Smooth muscle cell (in vitro differentiated cells): ENCODE measurements around the gene GSG1L. TPM values are rescaled to one million over a fixed set of nuclear protein-coding genes. Genes with fewer than 3 reads are reported as not detected.

ENCODE experiments used
- DNase-seq: peaks from one replicate; lab custom pipeline; 2025; ENCODE audit not compliant: unreplicated experiment; lab: John Stamatoyannopoulos, UW
- H2AFZ ChIP-seq: fragments of 200-600 bp; sonication (generic); 2 replicates; pipeline ENCODE4 v1.6.0; 2016; ENCODE audit warnings: antibody characterized with exemption, low read depth, mild to moderate bottlenecking
- H3F3A ChIP-seq: fragments of 200-600 bp; sonication (generic); 2 replicates; pipeline ENCODE4 v1.6.0; 2017; ENCODE audit warnings: antibody characterized with exemption, low read depth
- H3K27ac ChIP-seq: fragments of 200-600 bp; sonication (generic); 2 replicates; pipeline ENCODE4 v1.5.1; 2016; ENCODE audit warnings: low read depth, mild to moderate bottlenecking
- H3K27me3 ChIP-seq: fragments of 200-600 bp; sonication (generic); 2 replicates; pipeline ENCODE4 v1.6.1; 2016; ENCODE audit warnings: low read depth, mild to moderate bottlenecking
- H3K36me3 ChIP-seq: fragments of 200-600 bp; sonication (generic); 2 replicates; pipeline ENCODE4 v1.5.1; 2016; ENCODE audit warnings: low read depth
- H3K4me1 ChIP-seq: fragments of 200-600 bp; sonication (generic); 2 replicates; pipeline ENCODE4 v1.5.1; 2016; ENCODE audit warnings: low read depth
- H3K4me2 ChIP-seq: fragments of 200-600 bp; sonication (generic); 2 replicates; pipeline ENCODE4 v1.6.0; 2016; ENCODE audit warnings: mild to moderate bottlenecking
- H3K4me3 ChIP-seq: fragments of 200-600 bp; sonication (generic); 2 replicates; pipeline ENCODE4 v1.5.1; 2016; ENCODE audit warnings: mild to moderate bottlenecking
- H3K79me2 ChIP-seq: fragments of 200-600 bp; sonication (generic); 2 replicates; pipeline ENCODE4 v1.6.0; 2016; ENCODE audit warnings: low read depth, mild to moderate bottlenecking
- H3K9ac ChIP-seq: fragments of 200-600 bp; sonication (generic); 2 replicates; pipeline ENCODE4 v1.6.0; 2016; ENCODE audit warnings: low read depth
- H3K9me3 ChIP-seq: fragments of 200-600 bp; sonication (generic); replicated peaks from 2 replicates; pipeline ENCODE4 v1.5.1; 2016; ENCODE audit warnings: low read depth
- H4K20me1 ChIP-seq: fragments of 200-600 bp; sonication (generic); 2 replicates; pipeline ENCODE4 v1.6.0; 2016; ENCODE audit warnings: low read depth
- WGBS: methylation state at CpG from one replicate; pipeline ENCODE4 v1.1.7; 2016; ENCODE audit warnings: low lambda C conversion rate; 5-methylcytosine and 5-hydroxymethylcytosine counted together
- polyA plus RNA-seq: library from polyadenylated mRNA; unstranded; fragments of >200 nt; fragmentation: Nextera tagmentation; extraction: Ambion mirVana; gene quantifications from 2 replicates; pipeline ENCODE4 v1.2.1, GENCODE V29; 2016
- total RNA-seq: library from RNA; depleted of rRNA; stranded (reverse); fragments of >200 nt; gene quantifications from 2 replicates; pipeline ENCODE4 v1.2.3, GENCODE V29; 2014
- TF ChIP-seq, protein P1 (sequence below): fragments of 200-600 bp; sonication (generic); IDR thresholded peaks from 2 replicates; pipeline ENCODE4 v1.5.1; 2017; ENCODE audit warnings: borderline replicate concordance, mild to moderate bottlenecking, antibody characterized with exemption; ENCODE audit not compliant: insufficient read depth, poor library complexity, severe bottlenecking

The GSG1L gene
- total and polyA plus RNA-seq, 2 experiments from 2014 or later: 0.31 TPM; not detected in 1

DNA sequence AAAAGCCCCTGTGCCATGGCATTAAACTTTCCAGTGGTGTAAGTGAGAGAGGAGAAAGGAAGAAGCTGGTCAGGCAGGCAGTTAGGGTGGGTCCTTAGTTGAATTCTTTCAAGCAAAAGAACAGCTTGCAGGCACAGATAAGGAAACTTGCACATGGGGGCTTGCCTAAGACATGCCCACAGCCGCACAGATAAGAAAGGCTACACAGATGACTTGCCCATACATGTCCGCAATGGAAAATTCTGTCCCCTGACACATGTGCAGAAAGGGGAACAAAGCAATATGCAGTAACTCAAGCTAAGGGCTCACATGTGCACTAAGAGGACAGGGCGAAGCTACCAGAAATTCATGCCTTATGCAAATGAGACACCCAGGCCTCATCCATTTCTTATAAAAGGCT lies 69.9 kb downstream of the GSG1L start:
- H3K4me3 ChIP-seq: no peak overlapping the region
- no peak overlapping the region for H3K9ac ChIP-seq
- no peak for DNase-seq
- WGBS: 61% methylated on average over 3 of the region's 3 CpGs
- H3K27ac ChIP-seq: no peak overlapping the region
- H3K27me3 ChIP-seq: no peaks in the 10 kb centered on the region
- H3K36me3 ChIP-seq: no peaks in the 10 kb centered on the region
- no peaks in the 10 kb centered on the region for H3F3A ChIP-seq
- no peaks in the 10 kb centered on the region for H3K79me2 ChIP-seq
- H3K9me3 ChIP-seq: no peaks in the 10 kb centered on the region
- H2AFZ ChIP-seq: no peak overlapping the region
- TF ChIP-seq, protein P1, sequence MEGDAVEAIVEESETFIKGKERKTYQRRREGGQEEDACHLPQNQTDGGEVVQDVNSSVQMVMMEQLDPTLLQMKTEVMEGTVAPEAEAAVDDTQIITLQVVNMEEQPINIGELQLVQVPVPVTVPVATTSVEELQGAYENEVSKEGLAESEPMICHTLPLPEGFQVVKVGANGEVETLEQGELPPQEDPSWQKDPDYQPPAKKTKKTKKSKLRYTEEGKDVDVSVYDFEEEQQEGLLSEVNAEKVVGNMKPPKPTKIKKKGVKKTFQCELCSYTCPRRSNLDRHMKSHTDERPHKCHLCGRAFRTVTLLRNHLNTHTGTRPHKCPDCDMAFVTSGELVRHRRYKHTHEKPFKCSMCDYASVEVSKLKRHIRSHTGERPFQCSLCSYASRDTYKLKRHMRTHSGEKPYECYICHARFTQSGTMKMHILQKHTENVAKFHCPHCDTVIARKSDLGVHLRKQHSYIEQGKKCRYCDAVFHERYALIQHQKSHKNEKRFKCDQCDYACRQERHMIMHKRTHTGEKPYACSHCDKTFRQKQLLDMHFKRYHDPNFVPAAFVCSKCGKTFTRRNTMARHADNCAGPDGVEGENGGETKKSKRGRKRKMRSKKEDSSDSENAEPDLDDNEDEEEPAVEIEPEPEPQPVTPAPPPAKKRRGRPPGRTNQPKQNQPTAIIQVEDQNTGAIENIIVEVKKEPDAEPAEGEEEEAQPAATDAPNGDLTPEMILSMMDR: no peak
- no peak overlapping the region for H3K4me2 ChIP-seq
- H3K4me1 ChIP-seq: no peaks in the 10 kb centered on the region
- H4K20me1 ChIP-seq: no peaks in the 10 kb centered on the region

DNA sequence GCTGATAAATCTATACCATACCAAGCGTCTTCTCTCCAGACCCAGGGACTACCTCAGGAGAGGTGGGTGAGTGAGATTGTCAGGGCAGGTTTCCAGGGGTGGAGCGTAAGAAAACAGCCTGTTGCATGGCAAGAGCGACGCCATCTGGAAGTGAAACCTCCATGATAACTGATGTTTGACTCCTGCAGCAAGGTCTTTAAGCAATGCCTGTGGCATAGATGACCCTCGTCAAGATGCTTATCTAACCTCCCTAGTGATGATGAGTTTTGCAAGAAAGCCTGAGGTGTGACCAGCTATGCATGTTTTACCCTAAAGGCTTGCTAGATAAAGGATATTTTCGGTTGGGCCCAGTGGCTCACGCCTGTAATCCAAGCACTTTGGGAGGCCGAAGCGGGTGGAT lies 71.6 kb downstream of the GSG1L start:
- H3K9ac ChIP-seq: no peak overlapping the region
- H3K27ac ChIP-seq: no peak overlapping the region
- H3K4me3 ChIP-seq: no peak overlapping the region
- H3K4me2 ChIP-seq: no peak overlapping the region
- no peaks in the 10 kb centered on the region for H4K20me1 ChIP-seq
- no peaks in the 10 kb centered on the region for H3K36me3 ChIP-seq
- DNase-seq: no peak
- TF ChIP-seq, protein P1: no peak
- no peaks in the 10 kb centered on the region for H3K4me1 ChIP-seq
- no peaks in the 10 kb centered on the region for H3K9me3 ChIP-seq
- 79% methylated on average over 9 of the region's 9 CpGs for WGBS
- H3K79me2 ChIP-seq: no peaks in the 10 kb centered on the region
- no peaks in the 10 kb centered on the region for H3F3A ChIP-seq
- H3K27me3 ChIP-seq: no peaks in the 10 kb centered on the region
- no peak overlapping the region for H2AFZ ChIP-seq

- TF ChIP-seq, protein P1: no peak
- Histone ChIP-seq H3K27me3 (no peaks in the 10 kb centered on the region), H3K36me3 (no peaks in the 10 kb centered on the region), H3K4me2 (no peak overlapping the region), H3K4me1 (no peaks in the 10 kb centered on the region), H3F3A (no peaks in the 10 kb centered on the region), H3K4me3 (no peak overlapping the region), H3K79me2 (no peaks in the 10 kb centered on the region), H2AFZ (no peak overlapping the region), H4K20me1 (no peaks in the 10 kb centered on the region), H3K9me3 (no peaks in the 10 kb centered on the region), H3K27ac (no peak overlapping the region), H3K9ac (no peak overlapping the region)
- WGBS: 91% methylated on average over 5 of the region's 5 CpGs
- DNase-seq: no peak
These were observed 77.5 kb downstream of the GSG1L start for GRCh38 chr16:27985981-27986380.

- no peak overlapping the region for H3K4me2 ChIP-seq
- no peak overlapping the region for H3K9ac ChIP-seq
- TF ChIP-seq, protein P1: no peak
- no peaks in the 10 kb centered on the region for H3K36me3 ChIP-seq
- H3K4me1 ChIP-seq: no peaks in the 10 kb centered on the region
- H4K20me1 ChIP-seq: no peaks in the 10 kb centered on the region
- no peak for DNase-seq
- 87% methylated on average over 7 of the region's 7 CpGs for WGBS
- H3K79me2 ChIP-seq: no peaks in the 10 kb centered on the region
- H3K9me3 ChIP-seq: no peaks in the 10 kb centered on the region
- H3K27me3 ChIP-seq: no peaks in the 10 kb centered on the region
- H3K27ac ChIP-seq: no peak overlapping the region
- no peak overlapping the region for H2AFZ ChIP-seq
- no peak overlapping the region for H3K4me3 ChIP-seq
- H3F3A ChIP-seq: no peaks in the 10 kb centered on the region
These were observed 79.4 kb downstream of the GSG1L start for GRCh38 chr16:27984121-27984520.
